Dedifferentiated amniotic fluid mesenchymal stem cell (primary cell): ENCODE results near the gene DPM2.

Source experiments
- DNase-seq: peaks from one replicate; pipeline ENCODE4 v3.0.0-alpha.2; 2016; ENCODE audit errors: extremely low spot score

The DPM2 gene

DNA sequence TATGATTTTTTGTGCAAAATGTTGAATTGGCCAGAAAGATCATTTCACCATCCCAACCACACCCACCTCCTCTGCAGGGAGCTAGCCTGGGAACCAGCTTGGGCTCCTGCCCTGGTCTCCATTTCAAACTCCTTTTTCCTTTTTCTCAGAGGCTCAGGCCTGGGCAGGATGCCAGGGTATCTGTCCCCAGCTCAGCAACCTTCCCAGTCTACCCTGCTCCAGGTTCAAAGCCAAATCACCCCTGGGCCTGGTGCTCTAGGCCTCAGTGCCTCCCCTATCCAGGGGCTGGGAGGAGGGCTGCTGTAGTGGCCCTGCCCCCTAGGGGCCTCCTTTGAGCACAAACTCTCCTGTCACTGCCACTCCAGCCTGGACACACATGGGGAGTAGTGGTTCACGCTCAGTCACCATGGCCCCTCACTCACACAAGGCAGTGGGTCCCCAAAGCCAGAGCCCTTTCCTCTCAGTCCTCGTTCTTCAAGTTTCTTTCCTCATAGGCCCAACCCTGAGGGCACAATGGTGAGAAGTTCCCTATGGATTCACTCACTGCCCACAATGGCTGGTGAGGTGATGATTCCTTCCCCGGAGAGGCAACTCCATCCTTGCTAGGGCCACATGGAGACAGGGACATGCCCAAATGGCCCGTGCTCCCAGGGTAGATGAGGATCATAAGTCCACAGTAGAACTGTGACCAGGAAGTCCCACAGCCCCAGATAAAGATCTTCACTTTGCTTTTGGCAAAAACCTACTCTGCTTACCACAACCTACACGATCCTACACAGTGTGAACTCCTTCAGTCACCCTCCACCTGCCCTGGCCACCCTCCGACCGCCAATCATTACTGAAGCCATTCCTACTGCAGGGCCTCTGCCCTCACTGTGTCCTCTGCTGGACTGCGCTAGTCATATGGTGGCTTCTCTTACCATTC is 19.2 kb downstream of the DPM2 start:
- DNase-seq: no peak

DNA sequence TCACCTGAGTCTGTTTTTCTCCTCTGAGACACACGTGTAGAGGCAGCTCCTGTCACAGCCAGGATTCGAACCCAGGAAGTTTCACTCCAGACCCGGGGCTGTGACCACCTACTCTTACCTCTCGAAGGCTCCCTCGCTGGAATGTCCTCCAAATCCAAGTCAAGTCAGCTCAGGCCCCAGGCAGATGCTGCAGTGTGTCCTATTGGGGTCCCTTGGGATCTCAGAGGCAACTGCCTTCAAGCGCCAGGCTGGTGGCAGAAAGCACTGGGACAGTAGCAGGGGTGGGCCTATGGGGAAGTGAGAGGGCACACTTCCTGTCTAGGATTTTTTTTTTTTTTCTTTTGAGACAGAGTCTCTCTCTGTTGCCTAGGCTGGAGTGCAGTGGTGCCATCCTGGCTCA is 20.1 kb downstream of the DPM2 start:
- DNase-seq: no peak

DNA sequence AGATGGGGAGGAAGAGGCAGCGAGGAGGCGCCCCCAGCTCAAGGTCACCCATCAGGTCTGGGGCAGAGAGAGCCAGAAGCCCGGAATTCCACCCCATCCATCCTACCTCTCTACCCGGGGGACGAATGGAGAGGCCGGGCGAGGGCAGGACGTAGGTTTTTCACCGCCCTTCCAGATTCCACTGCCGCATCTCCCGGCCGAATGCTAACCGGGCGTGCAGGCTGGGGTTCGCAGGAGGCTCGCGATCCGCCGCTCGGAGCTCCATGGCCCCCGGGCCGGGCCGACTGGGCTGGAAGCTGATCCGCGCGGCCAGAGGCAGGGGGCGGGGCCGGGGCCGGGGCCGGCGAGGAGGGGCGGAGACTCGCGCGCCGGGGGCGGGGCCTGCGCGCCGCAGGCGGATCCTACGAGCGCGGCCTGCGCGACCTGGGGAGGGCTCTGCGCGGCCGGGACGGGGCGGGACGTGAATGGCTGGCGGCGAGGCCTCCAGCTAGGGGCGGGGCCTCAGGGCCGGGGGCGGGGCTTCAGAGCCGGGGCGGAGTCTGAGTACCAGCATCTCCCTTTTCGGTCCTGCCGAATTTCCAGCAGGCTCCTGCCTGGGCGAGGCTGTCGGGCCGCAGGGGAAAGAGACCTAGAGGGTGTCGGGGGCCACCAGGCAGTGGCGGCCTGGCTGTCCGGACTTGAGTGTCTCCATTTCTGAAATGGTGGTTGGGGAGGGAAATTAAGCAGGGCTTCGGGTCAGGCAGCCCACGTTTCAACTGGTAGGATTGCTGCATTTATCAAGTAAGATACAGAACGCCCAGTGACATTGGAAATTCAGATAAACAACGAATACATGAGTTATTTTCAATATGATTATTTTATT is 20.7 kb downstream of the DPM2 start, which contains the start of gene ST6GALNAC4:
Gene ST6GALNAC4, minus strand, starts transcription at position 322 of the 862 bp plus-strand sequence. CDS start 622 bp downstream, outside the sequence.
- peak; percentile 88 for DNase-seq

DNA sequence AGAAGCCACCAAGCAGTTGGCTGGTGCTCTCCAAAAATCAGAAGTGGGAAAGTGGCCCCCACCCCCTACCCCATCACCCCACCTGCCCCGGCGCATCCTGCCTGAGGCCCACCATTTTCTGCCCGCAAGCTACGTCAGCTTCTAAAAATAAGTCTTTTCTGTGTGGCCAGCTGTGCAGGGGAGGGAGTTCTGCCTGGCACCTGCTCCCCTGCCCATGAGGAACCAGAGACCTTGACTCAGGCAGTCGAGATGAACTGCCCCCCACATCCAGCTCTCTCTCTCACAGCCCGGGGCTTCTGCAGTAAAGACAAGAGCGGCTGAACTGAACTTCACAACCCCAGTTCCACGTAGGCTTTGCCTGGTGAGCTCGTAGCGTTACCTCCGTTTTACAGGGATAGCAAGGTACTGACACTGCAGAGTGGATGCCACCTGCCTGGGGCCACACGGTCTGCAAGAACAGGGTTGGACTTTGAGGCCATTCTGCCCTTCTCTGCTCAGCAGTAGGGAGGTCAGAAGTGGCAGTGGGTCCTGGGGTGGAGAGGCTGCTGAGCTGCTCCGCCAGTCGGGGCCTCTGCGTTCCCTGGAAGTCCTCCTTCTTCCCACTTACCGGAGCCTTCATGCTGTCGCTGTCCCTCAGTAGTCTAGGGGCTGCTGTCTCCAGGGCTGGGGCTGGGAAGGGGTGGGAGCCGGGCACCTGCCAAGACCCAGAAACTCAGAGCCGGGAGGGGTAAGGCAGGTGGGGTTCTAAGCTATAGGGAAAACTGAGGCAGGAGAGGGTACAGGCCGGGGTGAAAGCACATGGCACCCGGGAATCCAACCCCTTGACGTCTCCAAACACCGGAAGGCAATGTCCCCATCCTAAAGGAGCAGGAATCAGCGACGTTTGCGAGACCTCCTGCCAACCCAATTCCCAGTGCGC is 21.6 kb downstream of the DPM2 start:
- DNase-seq: no peak

DNA sequence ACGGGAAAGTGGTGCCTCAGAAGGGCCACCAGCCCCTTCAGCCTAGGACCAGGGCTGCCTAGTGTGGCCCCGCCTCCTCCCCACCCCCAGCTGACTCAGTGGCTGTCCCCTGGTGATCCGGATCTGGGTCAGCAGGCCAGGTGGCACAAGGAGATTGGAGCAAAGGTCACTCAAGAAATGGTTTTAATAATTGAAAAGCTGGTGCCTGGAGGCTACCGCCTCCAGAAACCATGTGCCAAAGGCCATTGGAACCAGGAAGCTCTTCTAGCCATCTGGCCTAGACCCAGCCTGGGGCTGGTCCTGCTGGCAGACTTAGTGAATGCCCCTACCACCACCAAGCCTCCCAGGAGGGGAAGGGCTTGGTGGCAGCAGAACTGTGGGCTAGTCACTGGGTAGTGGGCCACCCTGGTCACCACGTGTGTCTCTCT is 22.3 kb downstream of the DPM2 start:
- DNase-seq: no peak

DNA sequence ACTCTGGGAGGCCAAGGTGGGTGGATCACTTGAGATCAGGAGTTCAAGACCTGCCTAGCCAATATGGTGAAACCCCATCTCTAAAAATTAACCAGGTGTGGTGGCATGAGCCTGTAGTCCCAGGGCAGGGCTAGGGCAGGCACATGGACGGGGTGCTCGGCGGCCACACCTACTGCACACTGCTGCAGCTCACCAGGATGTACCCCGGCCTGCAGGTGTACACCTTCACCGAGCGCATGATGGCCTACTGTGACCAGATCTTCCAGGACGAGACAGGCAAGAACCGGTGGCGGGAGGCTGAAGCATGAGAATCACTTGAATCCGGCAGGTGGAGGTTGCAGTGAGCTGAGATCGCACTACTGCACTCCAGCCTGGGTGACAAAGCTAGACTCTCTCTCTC is 24.0 kb downstream of the DPM2 start:
- DNase-seq: no peak

DNA sequence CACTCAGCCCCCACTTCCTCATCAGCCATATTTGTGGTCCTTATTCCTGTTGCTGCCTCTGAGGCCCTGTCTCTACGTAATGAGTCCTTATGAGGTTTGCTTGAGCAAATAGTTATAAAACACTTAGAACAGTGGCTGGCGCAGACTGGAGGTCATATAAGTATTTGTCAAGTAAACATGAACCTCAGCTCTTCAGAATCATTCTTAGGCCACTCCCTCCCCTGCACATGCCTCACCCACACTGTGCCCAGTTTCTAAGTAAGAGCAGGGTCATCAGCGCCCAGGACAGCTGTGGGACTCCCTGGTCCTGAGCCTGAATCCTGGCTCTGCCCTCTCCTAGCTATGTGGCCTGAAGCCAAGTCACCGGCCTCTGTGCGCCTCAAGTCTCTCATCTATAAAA is 24.8 kb downstream of the DPM2 start:
- DNase-seq: no peak

DNA sequence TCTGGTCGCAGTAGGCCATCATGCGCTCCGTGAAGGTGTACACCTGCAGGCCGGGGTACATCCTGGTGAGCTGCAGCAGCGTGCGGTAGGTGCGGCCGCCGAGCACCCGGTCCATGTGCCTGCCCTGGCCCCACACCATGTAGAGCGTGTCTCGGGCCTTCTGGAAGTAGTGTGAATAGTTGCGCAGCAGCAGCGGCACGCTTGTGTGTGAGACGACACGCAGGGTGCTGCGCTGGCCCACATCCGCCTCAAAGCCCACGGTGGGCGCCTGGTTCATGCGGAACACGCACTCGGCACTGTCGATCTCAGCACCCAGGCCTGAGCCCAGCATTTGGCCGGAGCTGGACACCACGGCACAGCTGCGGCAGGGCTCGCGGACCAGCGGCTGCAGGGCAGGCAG is 25.4 kb downstream of the DPM2 start:
- DNase-seq: no peak

DNA sequence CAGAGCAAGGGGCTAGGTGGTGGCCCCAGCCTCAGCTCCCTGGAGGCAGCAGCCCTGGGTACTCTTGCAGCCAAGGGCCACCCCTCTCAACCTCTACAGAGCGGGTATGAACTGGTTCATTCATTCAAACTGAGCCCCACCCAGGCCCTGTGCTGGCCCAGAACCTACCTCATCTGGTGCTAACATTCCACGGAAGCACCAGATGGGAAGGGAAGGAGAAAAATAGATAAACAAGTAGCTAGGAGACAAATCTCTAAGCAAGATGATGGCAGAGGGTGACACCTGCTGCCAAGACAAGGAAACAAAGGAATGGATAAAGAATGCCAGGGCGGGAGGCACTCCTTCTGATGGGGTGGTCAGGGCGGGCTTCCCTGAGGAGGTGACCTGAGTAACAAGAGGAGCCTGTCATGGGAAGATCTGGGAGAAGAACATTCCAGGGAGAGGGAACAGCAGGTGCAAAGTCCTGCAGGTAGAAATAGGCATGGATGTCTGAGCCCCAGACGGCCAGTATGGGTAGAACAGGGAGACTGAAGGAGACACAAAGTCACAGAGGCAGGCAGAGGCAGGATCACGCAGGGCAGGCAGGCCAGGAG is 26.9 kb downstream of the DPM2 start:
- DNase-seq: no peak

DNA sequence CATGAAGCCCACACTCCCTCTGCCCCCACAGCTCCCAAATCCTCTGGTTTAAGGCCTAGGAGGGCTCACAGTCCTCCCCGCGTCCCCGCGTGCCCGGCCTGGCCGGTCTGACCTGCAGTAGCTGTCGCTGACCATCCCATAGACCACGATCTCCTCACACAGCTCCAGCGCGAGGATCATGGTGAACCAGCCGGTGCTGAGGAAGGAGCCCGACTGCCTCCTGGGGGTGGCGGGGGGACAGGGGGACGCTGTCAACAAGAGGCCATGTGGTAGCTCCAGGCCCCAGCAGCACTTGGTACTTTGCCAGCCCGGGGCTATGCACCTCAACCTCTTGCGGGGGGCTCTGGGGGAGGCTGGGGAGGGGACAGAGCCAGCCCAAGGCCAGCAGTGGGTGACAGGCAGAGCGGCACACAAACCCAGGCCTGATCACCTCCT is 27.8 kb downstream of the DPM2 start:
- no peak for DNase-seq

DNA sequence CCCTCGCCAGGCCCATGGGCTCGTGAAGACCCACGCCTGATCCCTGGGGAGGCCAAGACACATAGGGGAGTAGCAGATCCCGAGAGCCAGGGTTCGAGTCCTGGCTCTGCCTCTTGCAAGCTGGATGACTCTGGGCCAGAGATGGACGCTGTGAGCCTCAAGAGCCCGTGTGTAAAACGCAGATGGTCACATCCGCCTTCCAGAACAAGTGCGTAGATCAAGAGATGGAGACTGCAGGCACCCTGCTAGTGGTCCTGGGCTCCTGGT is 29.1 kb downstream of the DPM2 start:
- DNase-seq: no peak

DNA sequence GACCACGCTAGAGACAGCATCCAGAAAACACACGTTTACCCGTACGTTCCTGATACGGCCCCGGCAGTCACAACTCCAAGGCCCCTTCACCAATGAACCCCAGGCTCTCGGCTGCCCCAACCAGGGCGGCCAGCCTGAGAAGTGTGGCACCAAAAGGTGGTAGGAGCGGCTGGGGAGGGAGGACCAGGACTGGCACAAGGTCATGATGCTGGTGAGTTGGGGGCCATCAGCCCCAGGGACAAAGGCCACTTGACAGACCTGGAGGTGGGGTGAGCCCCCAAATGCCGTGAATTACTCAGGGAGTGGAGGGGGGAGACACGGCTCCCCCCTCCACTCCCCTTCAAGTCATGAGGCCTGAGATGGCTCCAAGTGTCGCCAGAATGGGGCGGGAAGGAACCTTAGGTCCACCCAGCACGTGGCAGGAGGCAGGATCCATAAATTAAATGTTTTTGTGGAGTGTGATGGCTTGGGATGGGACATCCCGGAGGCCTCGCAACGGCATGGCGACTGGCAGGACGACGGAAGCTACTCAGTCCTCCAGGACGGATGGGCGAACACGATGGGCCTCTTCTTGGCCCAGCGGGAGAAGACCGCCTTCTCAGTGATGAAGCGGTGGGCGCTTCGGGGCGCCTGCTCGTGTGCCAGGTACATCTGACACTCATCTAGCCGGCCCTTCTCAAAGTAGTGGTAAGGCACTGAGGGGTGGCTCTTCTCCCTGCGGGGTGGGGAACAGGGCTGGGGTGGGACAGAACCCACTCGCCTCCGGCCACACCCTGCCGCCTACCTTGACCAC is 29.6 kb downstream of the DPM2 start:
- DNase-seq: no peak

DNA sequence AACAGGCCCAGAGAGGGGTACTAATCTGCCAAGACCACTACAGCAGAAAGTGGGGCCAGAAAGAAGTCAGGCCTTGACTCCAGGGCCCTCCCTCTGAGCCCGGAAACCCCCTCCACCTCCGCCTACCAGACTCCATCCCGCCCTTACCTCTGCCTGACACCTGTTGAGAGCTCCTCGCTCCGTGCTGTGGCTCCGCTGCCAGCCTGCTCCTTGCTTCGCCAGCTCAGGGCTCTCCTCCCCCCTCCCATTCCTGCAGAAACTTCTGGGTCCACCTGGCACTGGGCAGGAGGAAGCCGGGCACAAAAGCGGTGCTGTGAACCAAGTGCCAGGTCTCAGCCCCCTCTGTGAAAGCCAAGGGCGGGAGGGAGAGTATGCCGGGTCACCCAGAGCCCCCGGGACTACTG is 31.9 kb downstream of the DPM2 start:
- no peak for DNase-seq

DNA sequence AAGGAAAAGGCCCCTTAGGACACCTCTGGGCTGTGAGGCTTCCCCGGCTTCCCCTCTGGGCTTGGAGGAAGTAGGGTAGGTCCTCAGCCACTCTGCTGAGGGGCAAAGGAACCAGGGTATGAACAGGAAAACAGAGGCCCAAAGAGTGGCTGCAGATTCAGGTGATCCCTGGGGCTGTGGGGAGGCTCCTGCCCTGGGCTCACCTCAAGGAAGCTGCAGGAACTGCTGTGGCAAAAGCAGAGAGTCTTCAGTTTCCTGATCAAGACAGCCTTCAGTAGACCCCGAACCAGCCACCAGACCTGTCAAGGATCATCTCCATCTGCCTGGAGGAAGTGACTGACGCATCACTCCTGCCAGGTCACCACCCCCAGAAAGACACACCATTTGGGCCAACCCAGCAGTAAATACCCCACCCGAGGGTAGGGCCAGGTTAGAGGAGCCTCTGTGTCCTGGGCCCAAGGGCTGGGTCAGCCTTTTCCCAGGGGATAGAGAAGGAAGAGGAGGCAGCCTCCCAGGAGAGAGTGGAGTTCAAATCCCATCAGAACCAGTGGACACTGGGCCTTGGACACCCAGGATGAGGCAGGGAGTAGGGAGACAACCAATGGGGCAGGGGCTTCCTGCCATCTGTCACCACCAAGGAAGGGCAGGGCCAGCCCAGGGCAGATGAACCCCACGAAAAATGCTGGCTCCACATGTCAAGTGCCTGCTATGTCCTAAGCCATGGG is 32.5 kb downstream of the DPM2 start:
- DNase-seq: no peak

DNA sequence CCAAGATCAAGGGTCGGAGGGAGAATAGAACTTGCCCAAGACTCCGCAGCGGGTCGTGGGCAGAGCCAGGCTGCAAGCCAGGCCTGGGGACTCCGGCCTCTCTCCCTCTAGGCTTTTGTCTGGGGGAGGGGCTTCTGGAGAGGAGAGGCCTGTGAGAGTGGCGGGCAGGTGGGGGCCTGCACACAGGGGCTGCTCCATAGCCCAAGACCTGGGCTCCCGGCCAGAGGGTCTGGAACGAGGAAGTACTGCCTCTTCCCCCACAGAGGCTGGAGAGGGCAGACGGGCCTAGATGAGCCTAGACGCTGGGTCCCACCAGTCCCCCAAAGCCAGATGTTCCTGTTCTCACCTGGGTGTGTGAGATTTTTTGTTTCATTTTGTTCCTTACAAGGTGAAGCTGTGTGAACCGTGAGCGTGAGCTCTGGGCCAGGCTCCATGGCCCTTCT is 33.1 kb downstream of the DPM2 start:
- no peak for DNase-seq

DNA sequence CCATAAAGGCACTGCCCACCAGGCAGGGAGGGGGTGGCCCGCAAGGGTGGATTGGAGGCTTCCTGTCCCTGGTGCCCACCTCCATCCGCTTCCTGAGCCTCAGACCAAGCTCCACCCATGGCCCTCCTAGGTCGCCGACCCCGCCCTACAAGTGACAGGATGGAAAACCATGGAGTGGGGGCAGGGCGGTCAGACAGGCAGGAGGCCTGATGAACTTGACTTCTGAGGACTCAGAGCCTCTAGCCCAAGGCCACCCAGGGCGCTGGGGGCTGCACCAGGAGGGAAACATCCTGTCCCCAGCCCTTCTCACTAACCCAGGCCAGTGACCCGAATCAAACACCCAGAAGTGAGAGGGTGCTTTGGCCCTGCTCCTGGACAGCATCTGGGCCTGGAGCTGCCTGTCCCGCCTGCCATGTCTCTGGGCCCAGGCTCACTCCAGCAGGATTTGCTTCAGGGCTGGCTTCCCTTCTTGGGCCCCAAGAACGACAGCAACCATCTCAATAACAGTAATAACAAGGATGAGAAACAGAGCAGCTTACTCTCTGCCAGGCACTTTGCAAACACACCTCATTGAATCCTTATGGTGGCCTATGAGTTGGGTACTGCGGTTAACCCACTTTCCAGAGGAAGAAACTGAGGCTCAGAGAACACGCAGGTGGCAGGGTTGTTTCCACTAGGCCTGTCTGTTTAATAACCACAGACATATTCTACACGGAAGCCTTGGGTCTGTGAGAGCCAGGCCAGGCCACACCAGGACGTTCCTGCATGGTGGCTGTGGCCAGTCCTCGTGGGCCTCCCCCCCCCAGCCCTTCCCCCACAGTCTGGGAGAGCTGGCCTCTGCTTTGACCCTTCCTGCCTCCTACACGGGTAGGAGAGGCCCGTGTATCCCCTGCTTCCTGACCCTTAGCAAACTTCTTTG is 33.8 kb downstream of the DPM2 start:
- DNase-seq: no peak

DNA sequence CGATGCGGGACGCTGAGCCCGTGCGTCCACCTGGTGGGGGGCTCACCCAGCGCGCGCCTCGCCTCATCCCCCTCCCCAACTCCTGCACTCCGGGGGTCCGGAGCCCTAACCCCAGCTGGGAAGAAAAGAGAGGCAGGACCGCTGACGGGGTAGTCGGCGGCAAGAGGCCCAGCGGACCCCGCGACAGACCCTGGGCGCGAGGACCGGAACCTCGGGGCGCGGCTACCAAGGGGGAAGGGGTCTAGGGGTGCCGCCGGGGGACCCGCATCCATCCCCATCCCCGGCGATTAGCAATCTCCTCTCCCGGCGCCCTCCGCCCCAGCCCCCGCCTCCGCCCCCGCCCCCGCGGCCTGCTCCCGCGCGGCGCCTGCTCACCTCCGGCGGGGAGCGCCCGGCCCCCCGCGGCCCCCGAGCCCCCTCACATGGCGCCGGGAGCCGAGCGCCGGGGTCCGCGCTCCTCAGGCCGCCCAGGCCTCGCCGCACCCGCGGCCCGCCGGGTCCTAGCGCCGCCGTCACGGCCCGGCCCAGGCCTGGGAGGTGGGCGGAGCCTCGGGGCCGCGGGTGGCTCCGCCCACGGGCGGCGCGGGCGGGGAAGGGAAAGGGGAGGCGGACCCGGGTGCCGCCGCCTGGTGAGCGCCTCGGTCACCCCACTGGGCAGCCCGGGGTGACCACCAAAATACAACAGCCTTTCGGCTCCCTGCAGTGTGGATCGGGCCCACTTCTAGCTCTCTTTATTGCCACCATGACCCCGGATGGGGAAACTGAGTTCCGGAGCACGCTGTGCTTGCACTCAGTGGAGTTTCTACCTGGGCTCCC is 38.3 kb downstream of the DPM2 start, which contains the start of gene ST6GALNAC6:
Gene ST6GALNAC6, minus strand, starts transcription at position 476 of the 816 bp plus-strand sequence. CDS start 1,622 bp downstream, outside the sequence.
- peak; percentile 47 for DNase-seq
